Measurements from ENCODE around the gene ZNF672. TPM values are rescaled to one million over a fixed set of nuclear protein-coding genes. Genes with fewer than 3 reads are reported as not detected.
A peak's percentile ranks its signal among the peaks of the same experiment; 100 is the strongest.

Gene ZNF672
- total RNA-seq, 1 experiment from 2014 or later: 17.0 TPM

GRCh38 chr1:248851390-248851789, 13.4 kb downstream of the ZNF672 start:
- Histone ChIP-seq H3K36me3 (peaks cover 11% of the 10 kb centered on the region), H3K9me3 (replicated peaks) (no peaks in the 10 kb centered on the region), H3K27me3 (no peaks in the 10 kb centered on the region), H3K27ac (no peak overlapping the region), H3K4me3 (no peak overlapping the region), H3K4me1 (no peaks in the 10 kb centered on the region)
- no peak for DNase-seq

DNA sequence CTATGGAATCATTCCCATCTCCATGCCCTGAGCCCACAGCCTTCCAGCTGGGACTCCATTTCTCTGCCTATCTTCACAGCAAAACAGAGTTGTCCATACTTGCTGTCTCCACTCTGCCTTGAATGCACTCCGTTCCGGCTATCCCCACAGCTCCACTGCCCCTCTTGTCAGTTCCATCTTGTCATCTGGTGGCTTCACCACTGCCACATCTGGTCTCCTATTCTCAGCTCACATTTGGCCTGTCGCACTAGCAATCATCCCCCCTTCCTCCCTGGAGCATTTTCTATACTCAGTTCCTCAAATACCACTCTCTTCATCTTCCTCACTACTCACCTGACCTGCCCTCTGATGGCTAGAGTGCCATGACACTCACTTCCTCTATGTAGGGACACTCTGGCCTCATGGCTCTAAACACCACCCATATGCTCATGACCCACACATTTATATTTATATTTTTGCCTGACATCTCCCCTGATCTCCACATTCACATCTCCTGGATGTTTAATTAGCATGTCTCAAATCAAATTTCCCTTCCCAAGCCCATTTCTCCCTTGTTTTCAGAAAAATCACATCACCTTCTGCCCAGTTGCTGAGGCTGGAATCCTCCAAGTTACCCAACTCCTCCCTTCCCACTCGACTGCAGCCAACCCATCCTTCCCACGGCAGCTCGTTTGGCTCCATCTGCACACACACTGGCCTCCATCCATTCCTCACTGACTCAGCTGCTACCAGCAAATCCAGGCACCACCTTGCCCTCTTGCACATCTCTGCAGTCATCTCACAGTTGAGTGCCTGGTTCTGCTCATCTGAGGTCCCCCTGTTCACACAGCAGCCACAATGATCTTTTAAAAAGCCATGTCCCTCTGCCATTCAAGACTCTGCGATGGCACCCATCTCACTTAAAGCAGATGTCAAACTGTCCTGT, 14.7 kb downstream of the ZNF672 start:
- no peak for DNase-seq
- Histone ChIP-seq H3K36me3 (peaks cover 10% of the 10 kb centered on the region), H3K27ac (no peak overlapping the region), H3K27me3 (no peaks in the 10 kb centered on the region), H3K4me3 (no peak overlapping the region), H3K4me1 (no peaks in the 10 kb centered on the region; the same call in 1 of the 2 replicates), H3K9me3 (replicated peaks) (no peaks in the 10 kb centered on the region)

DNA sequence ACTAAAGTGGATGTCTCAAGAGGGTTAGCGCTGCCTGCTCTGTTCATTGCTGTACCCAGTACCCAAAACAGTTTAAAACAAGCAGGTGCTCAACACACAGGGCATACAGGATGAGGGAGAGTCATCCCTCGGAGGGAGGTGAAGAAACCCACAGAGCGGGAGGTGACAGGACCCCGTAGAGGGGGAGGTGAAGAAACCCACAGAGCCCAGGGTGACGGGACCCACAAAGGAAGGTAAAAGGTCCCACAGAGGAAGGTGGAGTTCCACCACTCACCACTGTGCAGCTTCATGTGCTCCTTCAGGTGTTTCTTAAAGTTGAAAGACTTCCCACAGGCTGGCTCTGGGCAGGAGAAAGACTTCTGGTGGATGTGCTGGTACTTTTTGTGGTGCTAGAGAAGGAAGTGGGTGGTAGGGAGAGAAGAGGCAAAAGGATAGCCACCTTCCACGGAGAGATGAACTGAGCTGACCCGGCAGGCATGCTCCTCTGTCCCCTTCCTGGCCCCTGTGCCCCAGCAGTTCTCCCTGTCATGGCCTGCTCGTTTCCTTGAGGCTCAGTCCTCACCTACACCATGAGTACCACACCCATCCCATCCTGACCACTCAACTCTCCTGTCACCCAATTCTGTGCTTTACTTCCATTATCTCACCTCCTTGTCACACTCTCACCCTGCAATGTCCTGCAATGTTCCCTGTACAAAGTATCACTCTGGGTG, 15.8 kb downstream of the ZNF672 start:
- no peak overlapping the region for H3K4me3 ChIP-seq
- H3K9me3 ChIP-seq (replicated peaks): no peaks in the 10 kb centered on the region
- peaks cover 10% of the 10 kb centered on the region for H3K36me3 ChIP-seq
- no peaks in the 10 kb centered on the region; the same call in 1 of the 2 replicates for H3K4me1 ChIP-seq
- H3K27me3 ChIP-seq: no peaks in the 10 kb centered on the region
- no peak overlapping the region for H3K27ac ChIP-seq
- no peak for DNase-seq

GRCh38 chr1:248855580-248855979, 17.6 kb downstream of the ZNF672 start:
- peaks cover 7% of the 10 kb centered on the region for H3K4me1 ChIP-seq

GRCh38 chr1:248856176-248856575, 18.2 kb downstream of the ZNF672 start:
- no peak overlapping the region for H3K27ac ChIP-seq
- H3K9me3 ChIP-seq (replicated peaks): no peaks in the 10 kb centered on the region
- peaks cover 7% of the 10 kb centered on the region for H3K4me1 ChIP-seq
- no peak for DNase-seq
- peaks cover 3% of the 10 kb centered on the region; the same call in 1 of the 2 replicates for H3K36me3 ChIP-seq
- H3K4me3 ChIP-seq: no peak overlapping the region
- no peaks in the 10 kb centered on the region for H3K27me3 ChIP-seq

More at GRCh38 chr1:248855580-248855979, 17.6 kb downstream of the ZNF672 start:
- Histone ChIP-seq H3K9me3 (replicated peaks) (no peaks in the 10 kb centered on the region), H3K36me3 (peaks cover 3% of the 10 kb centered on the region; the same call in 1 of the 2 replicates), H3K27ac (no peak overlapping the region), H3K4me3 (no peak overlapping the region), H3K27me3 (no peaks in the 10 kb centered on the region)
- no peak for DNase-seq

GRCh38 chr1:248857201-248857600, 19.2 kb downstream of the ZNF672 start:
- H3K9me3 ChIP-seq (replicated peaks): no peaks in the 10 kb centered on the region
- H3K27me3 ChIP-seq: no peaks in the 10 kb centered on the region
- no peak for DNase-seq
- peak overlapping the region; percentile 66 for H3K4me3 ChIP-seq
- peaks cover 3% of the 10 kb centered on the region; the same call in 1 of the 2 replicates for H3K36me3 ChIP-seq
- H3K4me1 ChIP-seq: peaks cover 7% of the 10 kb centered on the region
- no peak overlapping the region; the same call in 1 of the 2 replicates for H3K27ac ChIP-seq

DNA sequence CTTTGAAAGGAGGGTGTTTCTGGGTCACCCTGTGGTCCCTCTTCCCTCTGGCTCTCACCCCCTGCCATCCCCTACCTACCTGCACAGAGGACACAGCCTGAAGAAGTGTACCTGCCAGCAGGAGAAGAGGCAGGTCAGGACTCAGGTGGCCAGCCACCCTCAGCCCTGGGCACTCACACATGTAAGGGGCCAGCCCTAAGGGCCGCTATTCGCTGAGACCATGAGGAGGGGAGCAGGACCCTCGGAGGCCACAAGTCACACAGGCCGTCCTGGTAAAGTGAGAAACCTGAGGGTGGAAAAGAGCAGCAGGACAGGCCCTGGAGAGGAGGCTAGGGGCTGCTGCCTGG, 19.7 kb downstream of the ZNF672 start:
- Histone ChIP-seq H3K9me3 (replicated peaks) (no peaks in the 10 kb centered on the region), H3K4me1 (peaks cover 7% of the 10 kb centered on the region), H3K27me3 (no peaks in the 10 kb centered on the region), H3K4me3 (peak overlapping the region; percentile 66), H3K27ac (peak overlapping the region; percentile 89), H3K36me3 (peaks cover 3% of the 10 kb centered on the region; the same call in 1 of the 2 replicates)
- DNase-seq: no peak

DNA sequence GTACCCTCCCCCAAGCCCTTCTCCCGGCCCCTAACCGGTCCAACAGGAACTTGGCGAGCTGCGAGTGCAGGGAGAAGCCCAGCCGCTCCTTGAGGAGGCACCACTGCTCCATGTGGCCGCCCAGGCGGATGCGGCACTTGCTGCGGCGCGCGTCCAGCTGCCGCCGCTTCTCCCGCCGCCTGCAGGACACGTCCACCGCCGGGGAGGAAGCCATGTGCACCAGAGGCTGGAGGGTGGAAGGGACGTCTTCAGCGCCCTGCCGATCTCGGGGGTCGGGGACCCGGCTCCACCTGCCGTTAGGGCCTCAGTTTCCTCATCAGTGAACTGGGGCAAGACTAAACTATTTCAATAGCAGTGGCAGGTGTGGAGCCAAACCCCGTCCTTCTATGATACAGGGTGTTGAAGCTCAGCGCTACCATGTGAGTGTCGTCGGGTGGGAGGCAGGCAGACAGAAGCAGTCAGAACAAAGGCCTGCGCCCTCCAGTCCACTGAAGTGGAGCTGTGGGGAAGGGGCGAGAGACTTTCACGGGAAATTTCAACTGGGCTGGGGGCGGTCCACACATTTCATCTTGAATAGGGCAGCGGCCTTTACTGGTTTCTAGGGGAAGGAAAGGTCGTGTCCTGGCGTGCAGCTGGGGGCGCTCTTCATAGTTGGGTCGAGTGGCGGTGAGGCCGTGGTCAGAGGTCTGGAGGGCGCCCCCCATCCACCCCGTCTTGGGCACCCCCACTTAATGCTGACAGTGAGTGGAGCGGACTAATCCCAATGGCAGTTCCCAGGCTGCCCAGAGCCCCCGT, 20.3 kb downstream of the ZNF672 start:
- Histone ChIP-seq H3K4me1 (peaks cover 7% of the 10 kb centered on the region), H3K9me3 (replicated peaks) (no peaks in the 10 kb centered on the region), H3K27ac (peak overlapping the region; percentile 89), H3K27me3 (no peaks in the 10 kb centered on the region), H3K4me3 (peak overlapping the region; percentile 66), H3K36me3 (peaks cover 3% of the 10 kb centered on the region; the same call in 1 of the 2 replicates)
- peak; percentile 64 to 68 for DNase-seq

- H3K4me3 ChIP-seq: peak within 1 kb of the TSS; percentile 66
- H3K9me3 ChIP-seq (replicated peaks): no peaks in the 10 kb centered on the region
- peaks cover 7% of the 10 kb centered on the region for H3K4me1 ChIP-seq
- peak within 1 kb of the TSS; percentile 89 for H3K27ac ChIP-seq
- DNase-seq: peak; percentile 94
- no peaks in the 10 kb centered on the region; the same call in 1 of the 2 replicates for H3K36me3 ChIP-seq
- H3K27me3 ChIP-seq: no peaks in the 10 kb centered on the region
These were observed 21.2 kb downstream of the ZNF672 start, which contains the start of gene ZNF692 for GRCh38 chr1:248858891-248859889. Gene ZNF692, minus strand, starts transcription at chr1:248859085. Its CDS starts 776 bp downstream, at chr1:248858309.

DNA sequence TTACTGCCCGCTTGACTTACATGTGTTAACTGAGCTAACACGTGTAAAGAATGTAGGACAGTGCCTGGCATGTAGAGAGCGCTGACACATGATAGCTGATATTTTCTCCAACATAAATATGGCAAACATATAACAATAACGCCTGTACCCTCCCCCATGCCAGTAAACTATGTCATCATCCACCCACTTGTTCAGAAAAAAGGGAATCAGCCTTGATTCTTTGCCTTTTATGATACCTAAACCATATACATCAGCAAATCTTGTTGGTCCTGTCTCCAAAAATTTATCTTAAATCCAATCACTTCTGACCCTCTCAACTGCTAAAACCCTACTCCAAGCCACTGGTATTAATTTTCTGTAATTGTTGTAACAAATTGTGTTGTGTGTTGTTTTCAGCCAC, 22.0 kb downstream of the ZNF672 start:
- H3K36me3 ChIP-seq: no peaks in the 10 kb centered on the region; the same call in 1 of the 2 replicates
- H3K4me1 ChIP-seq: peaks cover 7% of the 10 kb centered on the region
- H3K4me3 ChIP-seq: no peak overlapping the region; the same call in 1 of the 2 replicates
- H3K27me3 ChIP-seq: no peaks in the 10 kb centered on the region
- H3K9me3 ChIP-seq (replicated peaks): no peaks in the 10 kb centered on the region
- H3K27ac ChIP-seq: peak overlapping the region; percentile 89
- DNase-seq: no peak

- peaks cover 7% of the 10 kb centered on the region for H3K4me1 ChIP-seq
- no peaks in the 10 kb centered on the region for H3K9me3 ChIP-seq (replicated peaks)
- no peak overlapping the region for H3K4me3 ChIP-seq
- no peak overlapping the region for H3K27ac ChIP-seq
- H3K36me3 ChIP-seq: no peaks in the 10 kb centered on the region
- DNase-seq: no peak
- H3K27me3 ChIP-seq: no peaks in the 10 kb centered on the region
These were observed 23.6 kb downstream of the ZNF672 start for GRCh38 chr1:248861616-248862015.

DNA sequence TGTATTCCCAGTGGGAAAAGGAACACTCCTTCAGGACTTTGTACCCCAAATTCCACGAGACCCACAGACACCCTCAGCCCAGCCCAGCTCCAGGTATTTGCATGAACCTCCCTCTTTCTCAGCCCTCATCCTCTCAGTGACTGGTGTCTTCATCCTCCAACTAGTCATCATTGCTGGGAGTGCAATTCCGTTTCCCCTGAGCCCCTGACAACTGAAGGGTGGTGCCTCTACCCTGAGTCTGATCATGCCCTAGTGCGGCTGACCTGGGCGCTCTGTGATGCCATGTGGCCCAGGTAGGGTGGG, 24.6 kb downstream of the ZNF672 start:
- Histone ChIP-seq H3K4me1 (peaks cover 7% of the 10 kb centered on the region), H3K4me3 (peak overlapping the region; percentile 49), H3K9me3 (replicated peaks) (no peaks in the 10 kb centered on the region), H3K27ac (no peak overlapping the region), H3K36me3 (no peaks in the 10 kb centered on the region), H3K27me3 (no peaks in the 10 kb centered on the region)
- no peak for DNase-seq

- Histone ChIP-seq H3K27me3 (no peaks in the 10 kb centered on the region), H3K27ac (no peak overlapping the region), H3K4me1 (peaks cover 7% of the 10 kb centered on the region), H3K4me3 (peak overlapping the region; percentile 49), H3K36me3 (no peaks in the 10 kb centered on the region), H3K9me3 (replicated peaks) (no peaks in the 10 kb centered on the region)
- peak; percentile 86 to 91 for DNase-seq
These were observed 25.2 kb downstream of the ZNF672 start for GRCh38 chr1:248862998-248863881.

Measured in SJCRH30 (cell line).